Uterus (tissue), 2 donors: Measurements from ENCODE around the gene CCNY.

Experiments
- POLR2A ChIP-seq, 2 donors: fragments of 450-650 bp; IDR thresholded peaks; one replicate each; pipeline ENCODE4 v1.6.1; 2016; ENCODE audit warnings: antibody characterized with exemption in 2 of 2, mild to moderate bottlenecking in 1 of 2, moderate library complexity in 1 of 2
- TF ChIP-seq, protein P1 (sequence below), 4 experiments: fragments of 200-600 bp in 2 of 4; fragments of 450-650 bp in 2 of 4; sonication (generic) in 2 of 4; IDR thresholded peaks; one replicate each; pipeline ENCODE4 v1.5.1; 2016 to 2019; ENCODE audit warnings: antibody characterized with exemption in 4 of 4, mild to moderate bottlenecking in 2 of 4, moderate library complexity in 1 of 4

- TF ChIP-seq, protein P1, sequence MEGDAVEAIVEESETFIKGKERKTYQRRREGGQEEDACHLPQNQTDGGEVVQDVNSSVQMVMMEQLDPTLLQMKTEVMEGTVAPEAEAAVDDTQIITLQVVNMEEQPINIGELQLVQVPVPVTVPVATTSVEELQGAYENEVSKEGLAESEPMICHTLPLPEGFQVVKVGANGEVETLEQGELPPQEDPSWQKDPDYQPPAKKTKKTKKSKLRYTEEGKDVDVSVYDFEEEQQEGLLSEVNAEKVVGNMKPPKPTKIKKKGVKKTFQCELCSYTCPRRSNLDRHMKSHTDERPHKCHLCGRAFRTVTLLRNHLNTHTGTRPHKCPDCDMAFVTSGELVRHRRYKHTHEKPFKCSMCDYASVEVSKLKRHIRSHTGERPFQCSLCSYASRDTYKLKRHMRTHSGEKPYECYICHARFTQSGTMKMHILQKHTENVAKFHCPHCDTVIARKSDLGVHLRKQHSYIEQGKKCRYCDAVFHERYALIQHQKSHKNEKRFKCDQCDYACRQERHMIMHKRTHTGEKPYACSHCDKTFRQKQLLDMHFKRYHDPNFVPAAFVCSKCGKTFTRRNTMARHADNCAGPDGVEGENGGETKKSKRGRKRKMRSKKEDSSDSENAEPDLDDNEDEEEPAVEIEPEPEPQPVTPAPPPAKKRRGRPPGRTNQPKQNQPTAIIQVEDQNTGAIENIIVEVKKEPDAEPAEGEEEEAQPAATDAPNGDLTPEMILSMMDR (IDR thresholded peaks at IDR 0.05): no peak
- no peak for TF ChIP-seq POLR2A (IDR thresholded peaks at IDR 0.05)
These were observed 129.9 kb downstream of the CCNY start for GRCh38 chr10:35466170-35466569.
